Cardiac muscle cell (in vitro differentiated cells and primary cell): ENCODE data around the gene ELOVL1. TPM values are rescaled to one million over a fixed set of nuclear protein-coding genes. Genes with fewer than 3 reads are reported as not detected.
"Not testable (repeated sequence)": the region's sequence is repeated elsewhere in the genome, so short reads cannot be mapped to it uniquely, and the experiment has no call there.

Experiments
- DNase-seq, 2 donors: peaks; one replicate each; pipeline versions ENCODE4 v3.0.0 to v3.0.0-alpha.2; 2010 to 2017; ENCODE audit warnings: low read depth in 1 of 2, low spot score in 1 of 2
- H3K27ac ChIP-seq: fragments of 200-600 bp; sonication (generic); 2 replicates; pipeline ENCODE4 v1.5.1; 2016
- H3K27me3 ChIP-seq: fragments of 200-600 bp; sonication (generic); 2 replicates; pipeline ENCODE4 v1.6.0; 2016; ENCODE audit warnings: control low read depth
- H3K36me3 ChIP-seq: fragments of 200-600 bp; sonication (generic); 2 replicates; pipeline ENCODE4 v1.5.1; 2016; ENCODE audit warnings: control low read depth
- H3K4me1 ChIP-seq: fragments of 200-600 bp; sonication (generic); 2 replicates; pipeline ENCODE4 v1.8.1; 2017; ENCODE audit warnings: low read depth, mild to moderate bottlenecking, mixed run types
- H3K4me3 ChIP-seq: fragments of 200-600 bp; sonication (generic); 2 replicates; pipeline ENCODE4 v1.5.1; 2016; ENCODE audit warnings: mild to moderate bottlenecking
- H3K9me3 ChIP-seq: fragments of 200-600 bp; sonication (generic); 2 replicates; pipeline ENCODE4 v1.5.1; 2017; ENCODE audit warnings: low read depth, mild to moderate bottlenecking, control low read depth
- polyA plus RNA-seq: library from polyadenylated mRNA; unstranded; fragments of >200 nt; fragmentation: Nextera tagmentation; extraction: Ambion mirVana; gene quantifications from 2 replicates; pipeline ENCODE4 v1.2.1, GENCODE V29; 2016
- total RNA-seq: library from RNA; depleted of rRNA; stranded (reverse); fragments of >200 nt; gene quantifications from 2 replicates; pipeline ENCODE4 v1.2.3, GENCODE V29; 2016
- TF ChIP-seq, protein P1 (sequence below): IDR thresholded peaks from 2 replicates; pipeline ENCODE4 v1.5.1; 2012; ENCODE audit warnings: low read depth, mild to moderate bottlenecking, low read length

Gene ELOVL1
- total RNA-seq (18.5 and 24.1 TPM in 2 replicates), polyA plus RNA-seq (38.6 and 50.0 TPM in 2 replicates)

DNA sequence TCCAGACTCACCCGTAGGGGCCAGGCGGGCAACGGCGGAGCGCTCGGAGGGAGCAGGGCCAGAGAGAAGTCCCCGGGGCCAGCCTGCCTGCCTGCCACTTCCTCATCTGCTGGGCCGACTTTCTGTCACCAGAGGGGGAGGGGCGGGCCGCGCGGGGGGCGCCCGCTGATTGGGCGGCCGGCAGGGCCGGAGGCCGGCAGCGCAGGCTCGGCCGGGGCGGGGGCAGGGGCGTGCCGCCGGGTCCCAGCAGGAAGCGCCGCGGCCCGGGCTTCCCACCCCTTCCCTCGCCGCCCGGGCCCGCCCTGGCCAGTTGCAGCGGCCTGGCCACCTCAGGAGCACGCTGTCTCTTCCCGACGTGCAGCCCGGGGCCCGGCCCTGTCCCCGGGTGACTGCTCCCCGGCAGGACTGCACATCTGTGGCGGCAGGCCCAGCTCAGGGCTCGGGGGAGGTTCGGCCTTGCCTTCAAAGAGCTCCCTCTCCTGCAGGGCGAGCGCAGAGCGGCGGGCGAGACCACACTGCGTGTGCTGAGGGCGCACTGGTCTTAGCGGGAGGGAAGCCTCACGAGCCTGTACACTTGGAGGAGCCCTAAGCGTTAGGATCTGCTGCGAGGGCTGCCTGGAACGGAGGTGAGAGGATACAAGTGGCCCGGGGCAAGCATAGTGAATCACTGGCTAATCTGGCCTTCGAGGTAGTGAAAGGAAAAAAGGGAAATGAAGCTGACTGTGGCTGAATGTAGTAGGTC, at the start of gene ELOVL1:
TSS of gene ELOVL1 (minus strand) at position 108 of the 742 bp plus-strand sequence. CDS start 2,402 bp downstream, outside the sequence.
- H3K27me3 ChIP-seq = no peaks in the 10 kb centered on the region
- peak within 1 kb of the TSS; percentile 67 for H3K4me3 ChIP-seq
- H3K36me3 ChIP-seq = peaks cover 18% of the 10 kb centered on the region
- TF ChIP-seq, protein P1, sequence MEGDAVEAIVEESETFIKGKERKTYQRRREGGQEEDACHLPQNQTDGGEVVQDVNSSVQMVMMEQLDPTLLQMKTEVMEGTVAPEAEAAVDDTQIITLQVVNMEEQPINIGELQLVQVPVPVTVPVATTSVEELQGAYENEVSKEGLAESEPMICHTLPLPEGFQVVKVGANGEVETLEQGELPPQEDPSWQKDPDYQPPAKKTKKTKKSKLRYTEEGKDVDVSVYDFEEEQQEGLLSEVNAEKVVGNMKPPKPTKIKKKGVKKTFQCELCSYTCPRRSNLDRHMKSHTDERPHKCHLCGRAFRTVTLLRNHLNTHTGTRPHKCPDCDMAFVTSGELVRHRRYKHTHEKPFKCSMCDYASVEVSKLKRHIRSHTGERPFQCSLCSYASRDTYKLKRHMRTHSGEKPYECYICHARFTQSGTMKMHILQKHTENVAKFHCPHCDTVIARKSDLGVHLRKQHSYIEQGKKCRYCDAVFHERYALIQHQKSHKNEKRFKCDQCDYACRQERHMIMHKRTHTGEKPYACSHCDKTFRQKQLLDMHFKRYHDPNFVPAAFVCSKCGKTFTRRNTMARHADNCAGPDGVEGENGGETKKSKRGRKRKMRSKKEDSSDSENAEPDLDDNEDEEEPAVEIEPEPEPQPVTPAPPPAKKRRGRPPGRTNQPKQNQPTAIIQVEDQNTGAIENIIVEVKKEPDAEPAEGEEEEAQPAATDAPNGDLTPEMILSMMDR = peak; percentile 36
- DNase-seq = peak; percentile 90 to 95
- H3K9me3 ChIP-seq = no peaks in the 10 kb centered on the region
- H3K27ac ChIP-seq = peak within 1 kb of the TSS; percentile 92
- peaks cover 22% of the 10 kb centered on the region for H3K4me1 ChIP-seq

- TF ChIP-seq, protein P1 = no peak
- no peaks in the 10 kb centered on the region for H3K9me3 ChIP-seq
- no peak overlapping the region for H3K27ac ChIP-seq
- no peaks in the 10 kb centered on the region for H3K27me3 ChIP-seq
- no peak overlapping the region for H3K4me3 ChIP-seq
- H3K36me3 ChIP-seq = peaks cover 18% of the 10 kb centered on the region
- no peak for DNase-seq
- H3K4me1 ChIP-seq = no peaks in the 10 kb centered on the region
These were observed 48.1 kb upstream of the ELOVL1 start for GRCh38 chr1:43415901-43416300.

DNA sequence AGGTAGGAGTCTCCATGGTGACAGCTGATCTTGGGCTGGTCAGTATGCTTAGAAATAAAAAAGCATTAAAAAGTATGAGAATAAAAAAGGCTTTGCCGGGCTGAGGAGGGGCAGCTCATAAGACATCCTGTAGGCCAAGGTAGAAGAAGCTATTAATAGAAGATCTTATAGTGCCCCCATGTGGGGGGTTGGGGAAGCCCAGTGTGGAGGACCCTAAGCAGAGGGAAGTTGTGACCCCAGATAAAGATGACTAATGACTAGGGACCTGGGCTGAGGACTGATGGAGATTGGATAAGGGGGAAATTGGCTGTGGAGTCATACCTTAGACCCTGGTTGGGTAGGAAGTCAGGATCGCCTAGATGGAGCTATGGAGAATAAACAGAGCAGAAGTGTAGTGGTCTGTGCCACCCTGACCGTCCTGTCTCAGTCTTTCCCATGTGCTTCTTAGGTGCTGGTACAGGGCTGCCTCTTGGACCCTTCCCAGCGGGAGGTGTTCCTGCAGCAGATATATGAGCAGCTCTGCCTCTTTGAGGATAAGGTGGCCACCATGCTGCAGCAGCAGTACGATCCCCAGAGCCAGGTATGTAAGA, 46.9 kb upstream of the ELOVL1 start:
- TF ChIP-seq, protein P1 = peak; percentile 63
- H3K4me1 ChIP-seq = no peaks in the 10 kb centered on the region
- peaks cover 7% of the 10 kb centered on the region for H3K36me3 ChIP-seq
- peak; percentile 64 to 68 for DNase-seq
- no peak overlapping the region for H3K4me3 ChIP-seq
- H3K27me3 ChIP-seq = no peaks in the 10 kb centered on the region
- H3K9me3 ChIP-seq = no peaks in the 10 kb centered on the region
- H3K27ac ChIP-seq = no peak overlapping the region

DNA sequence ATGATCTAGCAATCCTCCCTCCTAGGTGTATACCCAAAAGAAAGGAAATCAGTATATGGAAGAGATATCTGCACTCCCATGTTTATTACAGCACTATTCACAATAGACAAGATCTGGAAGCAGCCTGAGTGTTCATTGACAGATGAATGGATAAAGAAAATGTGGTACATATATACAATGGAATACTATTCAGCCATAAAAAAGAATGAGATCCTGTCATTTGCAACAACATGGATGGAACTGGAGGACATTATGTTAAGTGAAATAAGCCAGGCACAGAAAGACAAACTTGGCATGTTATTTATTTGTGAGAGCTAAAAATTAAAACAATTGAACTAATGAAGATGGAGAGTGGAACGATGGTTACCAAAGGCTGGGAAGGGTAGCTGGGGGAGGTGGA, 45.6 kb upstream of the ELOVL1 start:
- H3K4me3 ChIP-seq, DNase-seq, H3K4me1 ChIP-seq, H3K27ac ChIP-seq, H3K36me3 ChIP-seq, H3K9me3 ChIP-seq, H3K27me3 ChIP-seq: not testable (repeated sequence)

- Histone ChIP-seq H3K36me3 (peaks cover 6% of the 10 kb centered on the region), H3K4me3 (no peak overlapping the region), H3K27me3 (no peaks in the 10 kb centered on the region), H3K27ac (no peak overlapping the region), H3K9me3 (no peaks in the 10 kb centered on the region), H3K4me1 (no peaks in the 10 kb centered on the region)
- TF ChIP-seq, protein P1 = no peak
- no peak for DNase-seq
These were observed 42.8 kb upstream of the ELOVL1 start for GRCh38 chr1:43410571-43410970.

GRCh38 chr1:43405876-43406234, 38.0 kb upstream of the ELOVL1 start:
- H3K9me3 ChIP-seq = no peaks in the 10 kb centered on the region
- no peak overlapping the region for H3K4me3 ChIP-seq
- DNase-seq = no peak
- no peaks in the 10 kb centered on the region for H3K27me3 ChIP-seq
- peaks cover 6% of the 10 kb centered on the region for H3K36me3 ChIP-seq
- H3K27ac ChIP-seq = peak overlapping the region; percentile 45
- TF ChIP-seq, protein P1 = no peak
- H3K4me1 ChIP-seq = peaks cover 9% of the 10 kb centered on the region
